IPS-15b (cell line): Measurements from ENCODE around the gene IL1RN.

Experiments
- H3K27me3 ChIP-seq: one replicate; pipeline ENCODE4 v1.6.1; 2013; ENCODE audit warnings: low read length; ENCODE audit not compliant: control insufficient read depth, insufficient read depth
- H3K36me3 ChIP-seq: one replicate; pipeline ENCODE4 v1.6.1; 2013; ENCODE audit warnings: low read length; ENCODE audit not compliant: control insufficient read depth, insufficient read depth
- H3K4me1 ChIP-seq: one replicate; pipeline ENCODE4 v1.6.1; 2013; ENCODE audit warnings: mild to moderate bottlenecking, low read length; ENCODE audit not compliant: control insufficient read depth, insufficient read depth
- H3K4me3 ChIP-seq: one replicate; pipeline ENCODE4 v1.5.1; 2013; ENCODE audit warnings: low read depth, low read length
- H3K9ac ChIP-seq: one replicate; pipeline ENCODE4 v1.6.1; 2013; ENCODE audit warnings: low read depth, mild to moderate bottlenecking, low read length
- H3K9me3 ChIP-seq: one replicate; pipeline ENCODE4 v1.6.1; 2013; ENCODE audit warnings: mild to moderate bottlenecking, low read length; ENCODE audit not compliant: control insufficient read depth, insufficient read depth

IL1RN gene

DNA sequence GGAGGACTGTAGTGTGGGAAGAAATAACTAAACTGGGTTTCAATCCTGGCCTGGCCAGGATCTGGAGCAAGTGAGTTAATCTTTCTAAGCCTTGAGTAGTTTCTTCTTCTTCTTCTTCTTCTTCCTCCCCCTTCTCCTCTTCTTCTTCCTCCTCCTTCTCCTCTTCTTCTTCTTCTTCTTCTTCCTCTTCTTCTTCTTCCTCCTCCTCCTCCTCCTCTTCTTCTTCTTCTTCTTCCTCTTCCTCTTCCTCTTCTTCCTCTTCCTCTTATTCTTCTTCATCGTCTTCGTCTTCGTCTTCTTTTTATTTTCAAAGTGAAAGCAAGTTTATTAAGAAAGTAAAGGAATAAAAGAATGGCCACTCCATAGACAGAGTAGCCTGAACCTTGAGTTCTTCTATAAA, 6.5 kb upstream of the IL1RN start:
- Histone ChIP-seq H3K27me3 (peaks cover 2% of the 10 kb centered on the region), H3K36me3 (no peaks in the 10 kb centered on the region), H3K9ac (no peak overlapping the region), H3K4me1 (no peaks in the 10 kb centered on the region), H3K9me3 (no peaks in the 10 kb centered on the region), H3K4me3 (no peak overlapping the region)

DNA sequence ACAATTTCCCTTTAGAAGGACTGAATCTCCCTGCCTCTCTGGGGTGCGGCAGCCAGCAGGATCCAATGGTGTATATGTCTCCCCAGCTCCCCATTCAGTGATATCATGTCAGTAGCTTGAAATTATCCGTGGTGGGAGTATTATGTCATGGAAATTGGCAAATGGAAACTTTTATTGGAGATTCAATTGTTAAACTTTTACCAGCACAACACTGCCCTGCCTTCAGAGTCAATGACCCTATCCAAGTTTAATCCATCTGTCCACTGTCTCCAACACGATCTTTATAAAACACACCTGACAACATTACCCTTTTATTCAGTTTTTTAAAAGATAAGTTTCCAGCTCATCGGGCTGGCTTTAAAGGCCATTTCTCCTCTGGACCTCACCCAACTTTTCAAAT, 5.0 kb upstream of the IL1RN start:
- Histone ChIP-seq H3K4me1 (no peaks in the 10 kb centered on the region), H3K36me3 (no peaks in the 10 kb centered on the region), H3K4me3 (no peak overlapping the region), H3K9ac (no peak overlapping the region), H3K9me3 (no peaks in the 10 kb centered on the region), H3K27me3 (peaks cover 2% of the 10 kb centered on the region)

DNA sequence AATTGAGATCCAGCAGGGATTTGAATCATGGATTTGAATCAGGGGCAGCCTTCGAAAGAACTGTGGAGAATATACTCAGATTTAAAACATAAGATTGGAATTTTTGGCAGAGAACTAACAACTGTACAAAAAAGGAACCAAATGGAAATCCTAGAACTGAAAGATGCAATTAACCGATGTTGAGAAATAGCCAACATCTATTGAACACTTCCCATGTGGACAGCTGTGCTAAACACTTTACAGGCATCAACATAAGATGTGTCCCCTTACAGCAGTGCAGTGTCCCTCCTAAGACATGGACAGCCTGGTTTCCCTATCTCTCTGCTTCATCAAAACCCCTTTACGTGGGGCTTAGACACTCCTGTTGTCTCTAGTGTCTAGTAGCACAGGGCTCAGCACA, 3.7 kb upstream of the IL1RN start:
- Histone ChIP-seq H3K9me3 (no peaks in the 10 kb centered on the region), H3K36me3 (no peaks in the 10 kb centered on the region), H3K9ac (no peak overlapping the region), H3K4me1 (no peaks in the 10 kb centered on the region), H3K4me3 (no peak overlapping the region), H3K27me3 (peaks cover 2% of the 10 kb centered on the region)

DNA sequence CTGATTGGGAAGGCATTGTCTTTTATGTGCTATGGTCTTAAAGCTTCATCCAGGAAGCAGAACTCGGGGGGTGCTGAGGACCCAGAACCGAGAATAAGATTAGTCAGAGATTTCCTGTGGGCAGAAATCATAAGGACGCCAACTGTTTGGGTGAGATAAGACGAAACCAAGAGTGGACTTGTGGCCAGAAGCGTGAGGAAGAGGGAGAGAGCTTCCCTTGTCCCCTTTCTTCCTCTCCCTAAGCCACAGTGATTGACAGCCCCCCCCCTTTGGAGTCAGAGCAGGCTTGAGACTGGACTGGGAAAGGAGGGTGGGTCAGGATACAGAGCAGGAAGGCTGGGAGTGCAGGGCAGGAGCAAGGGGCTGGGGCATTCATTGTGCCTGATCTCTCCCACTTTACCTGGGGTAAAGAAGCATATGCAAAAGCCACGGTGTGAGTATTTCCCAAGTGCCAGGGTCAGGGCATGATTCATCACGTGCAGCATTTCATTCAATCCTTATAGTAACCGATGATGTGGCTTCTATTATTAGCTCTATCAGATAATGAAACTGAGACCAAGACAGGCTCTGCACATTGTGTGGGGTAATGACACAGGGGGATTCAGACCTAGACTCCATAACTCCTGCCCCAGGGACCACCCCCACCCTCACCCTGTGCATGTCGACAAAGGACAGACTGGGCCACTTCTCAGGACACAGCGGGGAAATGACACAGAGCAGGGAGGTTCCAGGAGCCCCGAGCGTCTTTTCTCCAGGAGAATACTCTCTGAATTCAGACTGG, 3.0 kb upstream of the IL1RN start:
- Histone ChIP-seq H3K9ac (no peak overlapping the region), H3K27me3 (peaks cover 2% of the 10 kb centered on the region), H3K4me1 (no peaks in the 10 kb centered on the region), H3K4me3 (no peak overlapping the region), H3K9me3 (no peaks in the 10 kb centered on the region), H3K36me3 (no peaks in the 10 kb centered on the region)

DNA sequence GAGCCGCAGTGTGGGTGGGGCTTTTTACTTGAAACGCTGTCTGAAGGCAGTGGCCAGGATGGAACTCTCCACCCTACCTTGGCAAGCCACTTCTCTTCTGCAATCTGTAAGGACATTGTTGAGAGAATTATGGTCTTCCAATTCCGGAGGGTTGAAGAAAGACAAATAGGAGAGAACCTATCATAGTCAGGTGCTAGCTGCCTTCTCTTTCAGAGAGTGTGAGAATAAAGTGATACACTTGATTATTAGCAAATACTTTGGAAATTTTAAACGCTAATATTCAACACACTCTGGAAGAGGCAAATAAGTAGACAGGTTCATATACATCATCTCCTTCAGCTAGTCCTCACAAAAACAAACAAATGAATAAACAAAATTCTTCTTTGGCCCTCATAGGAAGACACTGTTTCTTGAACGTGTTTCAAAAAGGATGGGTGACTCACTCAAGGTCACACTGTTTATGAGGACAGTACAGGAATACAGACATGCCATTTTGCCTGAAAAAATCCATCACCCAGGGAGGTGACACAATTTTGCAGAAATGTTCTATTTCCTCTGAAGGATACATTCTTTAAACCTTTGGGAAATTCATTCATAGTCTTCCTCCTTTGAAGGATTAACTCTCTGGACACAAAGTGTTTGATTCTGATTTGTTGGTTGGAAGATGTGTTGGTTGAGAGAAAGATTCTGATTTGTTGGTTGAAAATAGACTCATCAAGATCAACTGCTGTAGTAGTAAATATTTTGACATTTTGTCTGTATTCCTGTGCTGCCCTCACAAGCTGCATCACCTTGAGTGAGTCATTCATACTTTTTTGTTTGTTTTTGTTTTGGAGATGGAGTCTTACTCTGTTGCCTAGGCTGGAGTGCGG, 2.2 kb upstream of the IL1RN start:
- Histone ChIP-seq H3K4me3 (no peak overlapping the region), H3K27me3 (peaks cover 2% of the 10 kb centered on the region), H3K9ac (no peak overlapping the region), H3K9me3 (no peaks in the 10 kb centered on the region), H3K4me1 (no peaks in the 10 kb centered on the region), H3K36me3 (no peaks in the 10 kb centered on the region)

DNA sequence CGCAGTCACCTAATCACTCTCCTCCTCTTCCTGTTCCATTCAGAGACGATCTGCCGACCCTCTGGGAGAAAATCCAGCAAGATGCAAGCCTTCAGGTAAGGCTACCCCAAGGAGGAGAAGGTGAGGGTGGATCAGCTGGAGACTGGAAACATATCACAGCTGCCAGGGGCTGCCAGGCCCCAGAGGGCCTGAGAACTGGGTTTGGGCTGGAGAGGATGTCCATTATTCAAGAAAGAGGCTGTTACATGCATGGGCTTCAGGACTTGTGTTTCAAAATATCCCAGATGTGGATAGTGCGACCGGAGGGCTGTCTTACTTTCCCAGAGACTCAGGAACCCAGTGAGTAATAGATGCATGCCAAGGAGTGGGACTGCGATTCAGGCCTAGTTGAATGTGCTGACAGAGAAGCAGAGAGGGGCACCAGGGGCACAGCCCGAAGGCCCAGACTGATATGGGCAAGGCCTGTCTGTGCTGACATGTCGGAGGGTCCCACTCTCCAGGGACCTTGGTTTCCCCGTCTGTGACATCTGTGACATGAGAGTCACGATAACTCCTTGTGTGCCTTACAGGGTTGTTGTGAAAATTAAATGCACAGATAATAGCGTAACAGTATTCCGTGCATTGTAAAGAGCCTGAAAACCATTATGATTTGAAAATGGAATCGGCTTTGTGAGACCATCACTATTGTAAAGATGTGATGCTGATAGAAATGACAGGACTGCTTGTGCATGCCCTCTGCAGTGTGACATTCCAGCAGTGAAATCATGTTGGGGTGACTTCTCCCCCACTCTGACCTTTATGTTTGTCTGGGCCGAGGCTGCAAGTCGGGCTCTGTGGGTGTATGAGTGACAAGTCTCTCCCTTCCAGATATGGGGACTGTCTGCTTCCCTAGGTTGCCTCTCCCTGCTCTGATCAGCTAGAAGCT, 510 bp downstream of the IL1RN start:
- H3K4me1 ChIP-seq: no peaks in the 10 kb centered on the region
- H3K9me3 ChIP-seq: no peaks in the 10 kb centered on the region
- H3K9ac ChIP-seq: no peak overlapping the region
- no peaks in the 10 kb centered on the region for H3K36me3 ChIP-seq
- no peaks in the 10 kb centered on the region for H3K27me3 ChIP-seq
- no peak overlapping the region for H3K4me3 ChIP-seq

DNA sequence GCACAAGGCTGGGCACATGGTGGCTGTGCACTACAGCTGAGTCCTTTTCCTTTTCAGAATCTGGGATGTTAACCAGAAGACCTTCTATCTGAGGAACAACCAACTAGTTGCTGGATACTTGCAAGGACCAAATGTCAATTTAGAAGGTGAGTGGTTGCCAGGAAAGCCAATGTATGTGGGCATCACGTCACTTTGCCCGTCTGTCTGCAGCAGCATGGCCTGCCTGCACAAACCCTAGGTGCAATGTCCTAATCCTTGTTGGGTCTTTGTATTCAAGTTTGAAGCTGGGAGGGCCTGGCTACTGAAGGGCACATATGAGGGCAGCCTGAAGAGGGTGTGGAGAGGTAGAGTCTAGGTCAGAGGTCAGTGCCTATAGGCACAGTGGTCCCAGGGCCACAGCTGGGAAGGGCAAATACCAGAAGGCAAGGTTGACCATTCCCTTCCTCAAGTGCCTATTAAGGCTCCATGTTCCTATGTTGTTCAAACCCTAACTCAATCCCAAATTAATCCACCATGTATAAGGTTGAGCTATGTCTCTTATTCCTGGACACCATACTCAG, 2.2 kb downstream of the IL1RN start:
- Histone ChIP-seq H3K4me3 (no peak overlapping the region), H3K9me3 (no peaks in the 10 kb centered on the region), H3K36me3 (no peaks in the 10 kb centered on the region), H3K4me1 (no peaks in the 10 kb centered on the region), H3K27me3 (no peaks in the 10 kb centered on the region), H3K9ac (no peak overlapping the region)

DNA sequence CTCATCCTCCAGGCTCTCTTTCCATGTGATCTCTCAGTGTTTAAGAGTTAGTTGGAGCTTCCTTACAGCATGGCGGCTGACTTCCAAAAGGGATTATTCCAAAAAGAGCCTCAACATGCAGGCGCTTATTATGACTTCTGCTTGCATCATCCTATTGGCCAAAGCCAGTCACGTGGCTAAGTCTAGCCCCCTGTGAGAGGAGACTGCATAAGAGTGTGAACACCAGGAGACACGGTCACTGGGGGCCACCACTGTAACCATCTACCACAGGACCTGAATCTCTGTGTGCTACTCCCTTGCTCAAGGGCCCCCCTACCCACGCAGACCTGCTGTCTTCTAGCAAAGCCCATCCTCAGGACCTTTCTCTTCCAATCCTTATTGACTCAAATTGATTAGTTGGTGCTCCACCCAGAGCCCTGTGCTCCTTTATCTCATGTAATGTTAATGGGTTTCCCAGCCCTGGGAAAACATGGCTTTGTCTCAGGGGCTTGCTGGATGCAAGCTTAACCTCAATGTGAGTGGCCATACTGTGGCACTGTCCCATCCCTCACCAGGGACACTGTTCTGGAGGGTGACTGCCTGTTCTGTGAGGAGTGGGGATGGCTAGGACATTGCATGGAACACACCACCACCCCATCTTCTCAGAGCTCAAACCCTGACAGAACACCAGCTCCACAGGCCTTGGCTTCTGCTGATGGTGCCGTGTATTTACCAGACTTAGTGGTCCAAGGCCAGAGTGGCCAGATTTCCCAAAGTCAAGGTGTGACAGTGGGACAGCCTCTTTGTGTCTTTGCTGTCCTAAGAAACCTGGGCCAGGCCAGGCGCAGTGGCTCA, 4.2 kb downstream of the IL1RN start:
- Histone ChIP-seq H3K36me3 (no peaks in the 10 kb centered on the region), H3K9me3 (no peaks in the 10 kb centered on the region), H3K9ac (no peak overlapping the region), H3K4me3 (no peak overlapping the region), H3K4me1 (no peaks in the 10 kb centered on the region), H3K27me3 (no peaks in the 10 kb centered on the region)

DNA sequence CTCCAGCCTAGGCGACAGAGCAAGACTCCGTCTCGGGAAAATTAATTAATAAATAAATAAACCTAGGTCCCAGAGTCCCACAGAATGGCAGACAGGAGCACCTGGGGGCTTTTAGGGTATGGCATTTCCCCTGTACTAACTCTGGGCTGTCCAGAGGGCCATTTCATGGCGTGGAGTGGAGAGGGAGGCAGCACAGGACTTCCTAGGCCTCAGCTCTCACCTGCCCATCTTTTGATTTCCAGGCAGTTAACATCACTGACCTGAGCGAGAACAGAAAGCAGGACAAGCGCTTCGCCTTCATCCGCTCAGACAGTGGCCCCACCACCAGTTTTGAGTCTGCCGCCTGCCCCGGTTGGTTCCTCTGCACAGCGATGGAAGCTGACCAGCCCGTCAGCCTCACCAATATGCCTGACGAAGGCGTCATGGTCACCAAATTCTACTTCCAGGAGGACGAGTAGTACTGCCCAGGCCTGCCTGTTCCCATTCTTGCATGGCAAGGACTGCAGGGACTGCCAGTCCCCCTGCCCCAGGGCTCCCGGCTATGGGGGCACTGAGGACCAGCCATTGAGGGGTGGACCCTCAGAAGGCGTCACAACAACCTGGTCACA, 5.1 kb downstream of the IL1RN start:
- Histone ChIP-seq H3K9me3 (no peaks in the 10 kb centered on the region), H3K27me3 (no peaks in the 10 kb centered on the region), H3K4me1 (no peaks in the 10 kb centered on the region)

DNA sequence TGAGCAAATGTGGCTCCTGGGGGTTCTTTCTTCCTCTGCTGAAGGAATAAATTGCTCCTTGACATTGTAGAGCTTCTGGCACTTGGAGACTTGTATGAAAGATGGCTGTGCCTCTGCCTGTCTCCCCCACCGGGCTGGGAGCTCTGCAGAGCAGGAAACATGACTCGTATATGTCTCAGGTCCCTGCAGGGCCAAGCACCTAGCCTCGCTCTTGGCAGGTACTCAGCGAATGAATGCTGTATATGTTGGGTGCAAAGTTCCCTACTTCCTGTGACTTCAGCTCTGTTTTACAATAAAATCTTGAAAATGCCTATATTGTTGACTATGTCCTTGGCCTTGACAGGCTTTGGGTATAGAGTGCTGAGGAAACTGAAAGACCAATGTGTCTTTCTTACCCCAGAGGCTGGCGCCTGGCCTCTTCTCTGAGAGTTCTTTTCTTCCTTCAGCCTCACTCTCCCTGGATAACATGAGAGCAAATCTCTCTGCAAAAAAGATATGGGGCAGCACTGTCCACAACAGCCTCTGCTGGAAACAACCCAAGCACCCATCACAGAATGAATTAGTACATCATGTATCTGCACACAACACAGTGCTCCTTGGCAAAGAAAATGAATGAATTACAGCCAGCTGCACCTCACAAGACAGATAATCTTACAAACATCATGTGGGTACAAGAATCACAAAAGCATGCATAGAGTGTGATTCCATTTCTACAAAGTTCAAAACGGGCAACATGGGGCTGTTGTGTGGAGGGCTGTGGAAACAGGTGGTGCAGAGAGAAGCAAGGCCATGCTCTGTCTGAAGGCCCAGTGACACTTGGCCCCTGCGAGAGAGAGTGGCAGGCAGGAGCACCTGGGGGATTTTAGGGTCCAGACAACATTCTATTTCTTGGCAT, 6.6 kb downstream of the IL1RN start:
- no peak overlapping the region for H3K9ac ChIP-seq
- no peaks in the 10 kb centered on the region for H3K27me3 ChIP-seq
- H3K4me1 ChIP-seq: no peaks in the 10 kb centered on the region
- no peaks in the 10 kb centered on the region for H3K9me3 ChIP-seq
- no peaks in the 10 kb centered on the region for H3K36me3 ChIP-seq
- no peak overlapping the region for H3K4me3 ChIP-seq

More for the DNA sequence above, 5.1 kb downstream of the IL1RN start:
- Histone ChIP-seq H3K36me3 (no peaks in the 10 kb centered on the region), H3K4me3 (no peak overlapping the region), H3K9ac (no peak overlapping the region)
